Glutamatergic neuron (in vitro differentiated cells): ENCODE data around the gene RPS6KA2. TPM values are rescaled to one million over a fixed set of nuclear protein-coding genes. Genes with fewer than 3 reads are reported as not detected.

ENCODE experiments used
- DNase-seq: peaks from one replicate; pipeline ENCODE4 v3.0.0; 2022
- H3K27ac Mint-ChIP-seq: one replicate; pipeline ENCODE4 v1.8.0; 2020; ENCODE audit warnings: mild to moderate bottlenecking, mixed read lengths, inconsistent platforms; ENCODE audit not compliant: unreplicated experiment
- H3K27me3 Mint-ChIP-seq: one replicate; pipeline ENCODE4 v1.8.0; 2020; ENCODE audit warnings: mild to moderate bottlenecking, moderate library complexity, mixed read lengths, inconsistent platforms; ENCODE audit not compliant: unreplicated experiment
- H3K36me3 Mint-ChIP-seq: one replicate; pipeline ENCODE4 v1.8.0; 2020; ENCODE audit warnings: mild to moderate bottlenecking, mixed read lengths, inconsistent platforms; ENCODE audit not compliant: unreplicated experiment
- H3K4me1 Mint-ChIP-seq: one replicate; pipeline ENCODE4 v1.8.0; 2020; ENCODE audit warnings: mild to moderate bottlenecking, low read depth, mixed read lengths, inconsistent platforms; ENCODE audit not compliant: unreplicated experiment
- H3K4me3 Mint-ChIP-seq: one replicate; pipeline ENCODE4 v1.8.0; 2020; ENCODE audit warnings: mild to moderate bottlenecking, mixed read lengths, inconsistent platforms; ENCODE audit not compliant: unreplicated experiment
- H3K9me3 Mint-ChIP-seq: one replicate; pipeline ENCODE4 v1.8.0; 2020; ENCODE audit warnings: mild to moderate bottlenecking, moderate library complexity, mixed read lengths, inconsistent platforms; ENCODE audit not compliant: unreplicated experiment
- total RNA-seq: library from RNA; stranded (reverse); fragmentation: NEBNext Ultra II Directional; extraction: Animal tissue kit (Norgen Biotek cat#: 25700); gene quantifications from one replicate; pipeline ENCODE4 v1.2.1, GENCODE V29; 2021; ENCODE audit not compliant: unreplicated experiment
- TF ChIP-seq, protein P1 (sequence below): fragments of 200-600 bp; sonication (generic); IDR thresholded peaks from one replicate; pipeline ENCODE4 v1.5.0; 2021; ENCODE audit not compliant: partially characterized antibody, unreplicated experiment

RPS6KA2 gene
- total RNA-seq, 1 donor from 2014 or later, result 109 TPM

DNA sequence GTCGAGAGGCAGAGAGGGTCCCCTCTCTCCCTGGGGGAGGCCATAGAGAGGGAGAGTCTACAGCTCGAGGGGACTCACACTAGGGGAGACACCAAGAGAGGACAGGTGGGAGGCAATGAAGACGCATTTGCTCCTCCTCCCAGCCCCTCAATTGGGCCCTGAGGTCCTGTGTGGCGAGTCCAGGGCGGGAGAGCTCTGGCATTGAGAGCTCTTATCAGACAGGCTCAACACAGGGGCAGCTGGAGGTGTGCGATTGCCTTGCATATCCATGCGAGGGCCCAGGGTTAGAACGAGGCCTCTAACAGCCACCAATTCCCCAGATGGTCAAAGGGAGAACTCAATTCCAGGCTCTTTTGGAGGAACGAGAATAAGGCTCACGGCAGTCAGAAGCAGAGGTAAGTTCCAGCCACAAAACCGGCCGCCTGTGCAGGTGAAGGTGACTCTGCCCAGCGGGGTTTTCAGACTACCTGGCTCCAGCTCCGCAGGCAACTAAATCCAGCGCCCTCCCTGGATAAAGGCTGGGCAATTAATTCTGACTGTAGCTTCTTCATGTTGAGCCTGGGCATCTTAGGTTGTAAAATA, 150.3 kb downstream of the RPS6KA2 start:
- H3K27me3 Mint-ChIP-seq, result peaks cover 12% of the 10 kb centered on the region
- DNase-seq, result peak; percentile 11
- H3K27ac Mint-ChIP-seq, result no peak overlapping the region
- no peak overlapping the region for H3K4me3 Mint-ChIP-seq
- peaks cover 49% of the 10 kb centered on the region for H3K4me1 Mint-ChIP-seq
- H3K36me3 Mint-ChIP-seq, result peaks cover 7% of the 10 kb centered on the region
- TF ChIP-seq, protein P1, sequence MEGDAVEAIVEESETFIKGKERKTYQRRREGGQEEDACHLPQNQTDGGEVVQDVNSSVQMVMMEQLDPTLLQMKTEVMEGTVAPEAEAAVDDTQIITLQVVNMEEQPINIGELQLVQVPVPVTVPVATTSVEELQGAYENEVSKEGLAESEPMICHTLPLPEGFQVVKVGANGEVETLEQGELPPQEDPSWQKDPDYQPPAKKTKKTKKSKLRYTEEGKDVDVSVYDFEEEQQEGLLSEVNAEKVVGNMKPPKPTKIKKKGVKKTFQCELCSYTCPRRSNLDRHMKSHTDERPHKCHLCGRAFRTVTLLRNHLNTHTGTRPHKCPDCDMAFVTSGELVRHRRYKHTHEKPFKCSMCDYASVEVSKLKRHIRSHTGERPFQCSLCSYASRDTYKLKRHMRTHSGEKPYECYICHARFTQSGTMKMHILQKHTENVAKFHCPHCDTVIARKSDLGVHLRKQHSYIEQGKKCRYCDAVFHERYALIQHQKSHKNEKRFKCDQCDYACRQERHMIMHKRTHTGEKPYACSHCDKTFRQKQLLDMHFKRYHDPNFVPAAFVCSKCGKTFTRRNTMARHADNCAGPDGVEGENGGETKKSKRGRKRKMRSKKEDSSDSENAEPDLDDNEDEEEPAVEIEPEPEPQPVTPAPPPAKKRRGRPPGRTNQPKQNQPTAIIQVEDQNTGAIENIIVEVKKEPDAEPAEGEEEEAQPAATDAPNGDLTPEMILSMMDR, result no peak
- peaks cover 11% of the 10 kb centered on the region for H3K9me3 Mint-ChIP-seq

DNA sequence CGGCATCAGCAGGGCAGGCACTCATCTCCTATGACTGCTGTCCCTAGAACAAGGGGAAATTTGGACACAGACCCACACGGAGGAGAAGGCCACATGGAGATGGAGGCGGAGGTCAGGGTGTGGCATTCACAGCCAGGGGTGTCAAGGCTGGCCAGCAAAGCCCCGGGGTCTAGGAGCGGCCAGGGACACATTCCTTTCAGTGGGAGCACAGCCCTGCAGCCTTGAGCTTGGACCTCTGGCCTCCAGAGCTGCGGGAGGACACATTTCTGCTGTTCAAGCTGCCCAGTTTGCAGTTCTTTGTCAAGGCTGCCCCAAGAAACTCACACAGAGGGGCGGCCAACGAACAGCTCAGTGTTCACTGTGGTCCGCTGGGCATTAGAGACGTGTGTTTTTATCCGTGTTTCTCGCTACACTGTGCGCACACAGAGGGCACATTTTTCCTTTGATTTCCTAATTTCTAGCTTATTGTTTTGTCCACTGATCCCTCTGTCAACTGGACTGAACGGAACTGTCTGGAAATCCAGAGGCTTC, 150.9 kb downstream of the RPS6KA2 start:
- Mint-ChIP-seq H3K4me3 (no peak overlapping the region), H3K4me1 (peaks cover 49% of the 10 kb centered on the region), H3K27ac (no peak overlapping the region), H3K36me3 (peaks cover 7% of the 10 kb centered on the region), H3K27me3 (peaks cover 13% of the 10 kb centered on the region), H3K9me3 (peaks cover 11% of the 10 kb centered on the region)
- DNase-seq, result peak; percentile 8
- TF ChIP-seq, protein P1, result no peak

DNA sequence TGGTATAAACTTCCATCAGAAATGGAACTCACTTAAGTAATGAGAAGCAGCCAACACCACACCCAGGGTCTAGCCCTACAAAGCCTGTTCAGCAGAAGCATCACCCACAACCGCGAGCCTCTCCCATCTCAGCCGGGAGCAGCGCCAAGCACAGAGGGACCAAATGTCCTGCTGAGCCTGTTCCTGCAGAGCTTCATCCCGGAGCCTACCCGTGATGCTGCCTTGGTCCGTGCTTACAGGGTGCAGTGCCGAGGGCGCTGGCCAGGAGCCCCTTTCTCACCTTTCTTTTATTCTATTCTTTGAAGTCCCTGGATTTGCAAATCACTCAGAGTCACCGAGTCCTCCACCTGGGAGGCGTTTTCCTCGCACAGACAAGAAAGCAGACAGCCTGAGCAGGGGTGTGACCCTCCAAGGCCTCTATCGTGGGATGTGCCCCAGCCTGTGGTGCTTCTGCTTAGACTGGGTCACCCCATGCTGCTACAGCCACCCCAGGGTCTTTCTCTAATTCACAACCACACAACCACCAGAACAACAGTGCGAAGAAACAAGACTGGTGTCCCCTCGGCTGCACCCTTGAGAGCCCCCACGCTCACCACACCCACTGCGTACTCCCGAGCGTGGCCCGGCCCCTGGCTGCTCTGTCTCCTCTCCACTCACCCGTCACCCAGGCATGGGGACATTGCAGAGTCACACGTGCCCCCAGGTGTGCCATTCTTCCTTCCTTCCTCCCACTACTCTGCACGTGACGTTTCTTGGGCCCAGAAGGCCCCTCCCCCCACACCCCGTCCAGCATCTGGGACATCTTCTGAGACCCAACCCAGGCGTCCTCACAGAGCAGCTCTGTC, 152.1 kb downstream of the RPS6KA2 start:
- Mint-ChIP-seq H3K27ac (peak overlapping the region; percentile 66), H3K36me3 (peaks cover 5% of the 10 kb centered on the region), H3K4me3 (peak overlapping the region; percentile 36), H3K4me1 (peaks cover 49% of the 10 kb centered on the region), H3K27me3 (peaks cover 13% of the 10 kb centered on the region), H3K9me3 (peaks cover 11% of the 10 kb centered on the region)
- DNase-seq, result peak; percentile 21
- TF ChIP-seq, protein P1, result no peak

DNA sequence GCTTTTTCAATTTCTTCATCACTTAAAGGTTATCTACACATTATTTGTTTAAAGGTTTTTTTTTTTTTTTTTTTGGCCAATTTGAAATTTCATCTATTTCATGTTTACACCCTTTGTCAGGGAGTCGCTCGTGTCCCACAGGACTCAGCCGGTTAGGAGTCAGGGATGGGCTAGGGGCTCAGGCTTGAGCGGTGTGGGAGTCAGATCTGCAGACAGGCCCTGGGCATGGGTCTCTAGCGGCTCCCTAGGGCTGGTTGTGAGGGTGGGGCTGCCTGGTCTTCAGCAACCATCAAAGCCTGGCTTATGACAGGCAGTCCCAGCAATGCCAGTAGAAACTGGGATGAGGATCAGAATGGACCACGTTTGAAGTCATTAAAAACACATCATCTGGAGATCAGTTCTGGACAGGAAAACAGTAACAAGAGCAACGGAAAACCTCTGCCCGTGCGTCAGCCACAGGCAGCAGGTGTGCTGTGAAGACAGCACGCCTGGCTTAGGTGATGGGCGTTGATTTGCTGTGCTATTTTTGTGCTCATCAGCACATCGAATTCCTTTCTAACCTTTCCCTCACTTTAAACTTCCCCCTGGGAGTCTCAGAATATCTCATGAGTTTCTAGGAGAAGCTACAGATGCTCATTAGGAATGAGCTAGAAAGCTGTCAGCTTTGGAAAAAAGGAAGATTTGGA, 153.0 kb downstream of the RPS6KA2 start:
- peaks cover 45% of the 10 kb centered on the region for H3K4me1 Mint-ChIP-seq
- H3K27ac Mint-ChIP-seq, result no peak overlapping the region
- TF ChIP-seq, protein P1, result no peak
- H3K36me3 Mint-ChIP-seq, result no peaks in the 10 kb centered on the region
- H3K27me3 Mint-ChIP-seq, result peaks cover 13% of the 10 kb centered on the region
- peak overlapping the region; percentile 50 for H3K4me3 Mint-ChIP-seq
- H3K9me3 Mint-ChIP-seq, result peaks cover 11% of the 10 kb centered on the region
- DNase-seq, result peak; percentile 12
